Mesenchymal stem cell (in vitro differentiated cells and primary cell): Measurements from ENCODE around the gene RAD51B.
A peak's percentile ranks its signal among the peaks of the same experiment; 100 is the strongest.

Experiments used
- DNase-seq: peaks from one replicate; pipeline ENCODE4 v3.0.0-alpha.2; 2013
- H2AFZ ChIP-seq: one replicate; pipeline ENCODE4 v1.6.1; 2013; ENCODE audit warnings: low read depth, mild to moderate bottlenecking, control low read depth, inconsistent platforms, low read length, moderate library complexity
- H2AK5ac ChIP-seq: 2 replicates; pipeline ENCODE4 v1.6.1; 2013; ENCODE audit warnings: low read length, moderate library complexity, mild to moderate bottlenecking, inconsistent platforms; ENCODE audit not compliant: severe bottlenecking
- H2BK120ac ChIP-seq: one replicate; pipeline ENCODE4 v1.6.1; 2013; ENCODE audit warnings: low read depth, mild to moderate bottlenecking, inconsistent platforms, low read length, moderate library complexity
- H2BK12ac ChIP-seq, 2 experiments: one replicate each; pipeline ENCODE4 v1.6.1; 2013; ENCODE audit warnings: inconsistent platforms in 2 of 2, low read length in 2 of 2, mild to moderate bottlenecking in 2 of 2, moderate library complexity in 2 of 2, control low read depth in 1 of 2
- H2BK15ac ChIP-seq: one replicate; pipeline ENCODE4 v1.6.1; 2013; ENCODE audit warnings: mild to moderate bottlenecking, low read depth, inconsistent platforms; ENCODE audit not compliant: poor library complexity, severe bottlenecking
- H2BK5ac ChIP-seq: 2 replicates; pipeline ENCODE4 v1.6.1; 2013; ENCODE audit warnings: low read depth, mild to moderate bottlenecking, low read length, control low read depth, inconsistent platforms; ENCODE audit not compliant: poor library complexity, severe bottlenecking
- H3K14ac ChIP-seq, 2 experiments: one replicate each; pipeline ENCODE4 v1.6.1; 2013; ENCODE audit warnings: inconsistent platforms in 2 of 2, low read length in 2 of 2, control low read depth in 1 of 2, mild to moderate bottlenecking in 1 of 2, moderate library complexity in 1 of 2
- H3K18ac ChIP-seq, 2 experiments: one replicate each; pipeline ENCODE4 v1.6.1; 2013; ENCODE audit warnings: inconsistent platforms in 2 of 2, low read length in 2 of 2, control low read depth in 1 of 2, low read depth in 1 of 2, mild to moderate bottlenecking in 1 of 2
- H3K23ac ChIP-seq, 2 experiments: one replicate each; pipeline ENCODE4 v1.6.1; 2013; ENCODE audit warnings: inconsistent platforms in 2 of 2, low read length in 2 of 2, mild to moderate bottlenecking in 2 of 2, moderate library complexity in 2 of 2, control low read depth in 1 of 2
- H3K27ac ChIP-seq: 2 replicates; pipeline ENCODE4 v1.5.1; 2013; ENCODE audit warnings: mild to moderate bottlenecking, moderate library complexity, low read length, control low read depth, inconsistent platforms; ENCODE audit not compliant: poor library complexity, severe bottlenecking
- H3K27me3 ChIP-seq, 2 experiments: 2 replicates each; pipeline versions ENCODE4 v1.6.1 to v1.7.0; 2013; ENCODE audit warnings: low read length in 2 of 2, mild to moderate bottlenecking in 2 of 2, moderate library complexity in 2 of 2, control low read depth in 1 of 2, inconsistent platforms in 1 of 2; ENCODE audit not compliant: control insufficient read depth in 1 of 2, insufficient read depth in 1 of 2
- H3K36me3 ChIP-seq, 2 experiments: 2 replicates each; pipeline versions ENCODE4 v1.6.1 to v1.7.0; 2013; ENCODE audit warnings: low read length in 2 of 2, control low read depth in 1 of 2, inconsistent platforms in 1 of 2, low read depth in 1 of 2, mild to moderate bottlenecking in 1 of 2; ENCODE audit not compliant: insufficient read depth in 2 of 2, control insufficient read depth in 1 of 2
- H3K4ac ChIP-seq, 2 experiments: one replicate each; pipeline ENCODE4 v1.6.1; 2013; ENCODE audit warnings: inconsistent platforms in 2 of 2, low read length in 2 of 2, mild to moderate bottlenecking in 2 of 2, moderate library complexity in 2 of 2, control low read depth in 1 of 2, low read depth in 1 of 2
- H3K4me1 ChIP-seq: 2 replicates; pipeline ENCODE4 v1.6.1; 2013; ENCODE audit warnings: low read depth, low read length, control low read depth; ENCODE audit not compliant: control insufficient read depth, insufficient read depth
- H3K4me2 ChIP-seq: 2 replicates; pipeline ENCODE4 v1.6.1; 2013; ENCODE audit warnings: low read length, mild to moderate bottlenecking, inconsistent platforms; ENCODE audit not compliant: poor library complexity, severe bottlenecking
- H3K4me3 ChIP-seq, 2 experiments: 2 replicates each; pipeline versions ENCODE4 v1.5.1 to v1.7.0; 2013; ENCODE audit warnings: low read length in 2 of 2, mild to moderate bottlenecking in 2 of 2, control low read depth in 1 of 2, low read depth in 1 of 2; ENCODE audit not compliant: insufficient read depth in 1 of 2
- H3K79me1 ChIP-seq: replicated peaks from 2 replicates; pipeline ENCODE4 v1.6.1; 2013; ENCODE audit warnings: mild to moderate bottlenecking, control low read depth, low read length, inconsistent platforms; ENCODE audit not compliant: poor library complexity, severe bottlenecking
- H3K9ac ChIP-seq: 2 replicates; pipeline ENCODE4 v1.7.0; 2013; ENCODE audit warnings: mild to moderate bottlenecking, low read length, moderate library complexity
- H3K9me3 ChIP-seq: 2 replicates; pipeline ENCODE4 v1.7.0; 2013; ENCODE audit warnings: mild to moderate bottlenecking, low read length; ENCODE audit not compliant: control insufficient read depth
- H4K8ac ChIP-seq: one replicate; pipeline ENCODE4 v1.6.1; 2013; ENCODE audit warnings: inconsistent platforms, mild to moderate bottlenecking, low read length, moderate library complexity
- H4K91ac ChIP-seq: one replicate; pipeline ENCODE4 v1.6.1; 2013; ENCODE audit warnings: mild to moderate bottlenecking, low read length, inconsistent platforms
- WGBS: methylation state at CpG from one replicate; pipeline ENCODE4 v1.1.7; 2013; ENCODE audit warnings: mixed read lengths; 5-methylcytosine and 5-hydroxymethylcytosine counted together

The RAD51B gene

DNA sequence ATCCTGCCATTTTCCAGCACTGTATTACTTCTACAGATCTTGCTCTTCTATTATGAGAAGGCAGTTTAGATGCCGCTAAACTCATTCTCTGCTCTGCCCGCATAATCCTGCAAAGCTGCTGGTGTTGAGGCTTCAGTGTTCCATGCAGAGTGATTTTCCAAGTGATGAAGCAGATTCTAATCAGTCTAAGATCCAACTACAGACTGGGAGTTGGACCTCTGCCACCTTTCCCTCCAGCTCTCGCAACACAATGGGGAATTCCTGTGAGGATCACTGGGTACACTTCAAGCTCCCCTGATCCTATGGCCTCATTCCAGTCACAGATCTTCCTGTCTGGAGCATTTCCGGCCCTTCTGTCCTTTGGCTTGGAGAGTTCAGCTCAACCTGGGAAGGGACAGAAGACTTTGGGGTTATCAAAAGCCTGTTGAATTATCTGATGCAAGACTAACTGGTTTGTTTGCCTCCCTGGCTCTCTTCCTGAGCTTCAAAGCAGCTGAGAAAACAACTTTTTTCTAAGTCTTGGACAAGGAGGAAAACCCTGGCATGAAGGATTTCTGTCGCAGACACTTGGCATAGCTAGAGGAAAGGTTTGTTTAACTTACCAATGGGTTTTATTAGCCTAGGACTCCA lies 639.4 kb downstream of the RAD51B start:
- H3K36me3 ChIP-seq, result no peaks in the 10 kb centered on the region
- H3K9ac ChIP-seq, result peak overlapping the region; percentile 53
- peak overlapping the region in 1 of 2 experiments; percentile 2 for H3K4me3 ChIP-seq
- H3K9me3 ChIP-seq, result peaks cover 6% of the 10 kb centered on the region
- peak overlapping the region; percentile 45 for H3K27ac ChIP-seq
- H3K4me1 ChIP-seq, result peaks cover 5% of the 10 kb centered on the region
- H2BK15ac ChIP-seq, result no peak overlapping the region
- H3K27me3 ChIP-seq, result no peaks in the 10 kb centered on the region
- no peak overlapping the region for H2BK120ac ChIP-seq
- no peaks in the 10 kb centered on the region for H3K79me1 ChIP-seq
- H3K23ac ChIP-seq, result no peak overlapping the region
- peak overlapping the region; percentile 36 for H2AFZ ChIP-seq
- no peak overlapping the region for H2AK5ac ChIP-seq
- H4K91ac ChIP-seq, result no peak overlapping the region
- H3K4me2 ChIP-seq, result no peak overlapping the region
- H2BK12ac ChIP-seq, result peak overlapping the region; percentile 34 to 76
- no peak overlapping the region for H2BK5ac ChIP-seq
- peak overlapping the region; percentile 52 for H4K8ac ChIP-seq
- H3K18ac ChIP-seq, result peak overlapping the region; percentile 18 to 63
- 80% methylated on average over 5 of the region's 5 CpGs for WGBS
- peak; percentile 90 for DNase-seq
- no peak overlapping the region for H3K4ac ChIP-seq
- no peak overlapping the region for H3K14ac ChIP-seq

DNA sequence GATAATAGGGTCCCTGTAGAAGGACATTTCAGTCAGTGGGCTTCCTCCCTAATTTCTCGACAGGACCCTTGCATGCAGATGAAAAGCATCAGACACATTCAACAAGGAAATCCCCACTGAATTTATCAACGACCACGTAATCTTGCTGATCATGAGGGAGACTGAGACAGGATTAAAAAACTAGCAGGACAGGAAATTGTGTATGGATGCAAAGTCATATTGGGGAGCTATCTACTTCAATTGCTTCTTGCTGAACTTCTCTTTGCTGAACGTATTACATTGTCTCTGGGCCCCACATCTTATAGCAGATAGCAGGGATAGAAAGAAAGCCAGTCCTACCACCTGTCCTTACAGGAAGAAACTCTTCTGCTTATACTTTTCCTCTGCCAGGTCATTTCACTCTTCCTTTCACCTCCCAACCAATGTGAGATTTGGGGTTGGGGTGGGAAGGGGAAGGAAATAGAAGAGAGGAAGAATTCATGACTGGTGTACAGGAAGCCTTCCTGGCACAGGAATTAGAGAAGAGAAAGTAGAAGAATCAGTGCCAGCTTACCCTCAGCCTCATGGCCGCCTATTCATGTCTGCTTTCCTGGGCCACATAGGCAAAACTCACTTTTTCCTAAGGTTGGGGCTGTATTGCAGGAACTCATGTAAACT lies 640.0 kb downstream of the RAD51B start:
- H2AFZ ChIP-seq, result no peak overlapping the region
- H3K4me2 ChIP-seq, result no peak overlapping the region
- no peak overlapping the region for H3K14ac ChIP-seq

DNA sequence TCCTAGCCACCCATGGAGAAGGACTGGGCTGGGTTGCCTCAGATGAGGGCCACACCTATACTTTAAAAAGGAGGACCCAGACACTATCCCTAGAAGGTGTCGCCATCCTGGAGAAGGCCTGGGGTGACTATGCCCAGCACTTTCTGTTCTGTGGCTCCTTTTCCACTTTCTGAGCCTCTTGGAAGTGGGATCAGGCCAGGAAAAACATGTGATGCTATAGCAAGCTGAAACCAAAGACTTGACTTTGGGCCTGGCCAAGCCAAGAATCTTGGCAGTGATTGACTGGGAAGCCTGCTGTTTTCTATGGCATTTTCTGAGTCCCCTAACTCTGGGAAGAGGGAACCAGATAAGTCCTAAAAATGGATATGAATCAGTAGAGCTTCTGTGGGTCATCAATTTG lies 641.0 kb downstream of the RAD51B start:
- no peak overlapping the region for H3K4me2 ChIP-seq
- H3K79me1 ChIP-seq, result no peaks in the 10 kb centered on the region
- peak overlapping the region; percentile 69 for H2BK15ac ChIP-seq
- no peaks in the 10 kb centered on the region for H3K27me3 ChIP-seq
- DNase-seq, result no peak
- no peaks in the 10 kb centered on the region for H3K36me3 ChIP-seq
- no peak overlapping the region for H3K23ac ChIP-seq
- H3K4me1 ChIP-seq, result peaks cover 6% of the 10 kb centered on the region
- 100% methylated on average over 1 of the region's 1 CpG for WGBS
- peak overlapping the region; percentile 70 to 82 for H3K18ac ChIP-seq
- peak overlapping the region; percentile 28 to 89 for H2BK12ac ChIP-seq
- peak overlapping the region; percentile 57 for H4K91ac ChIP-seq
- peak overlapping the region; percentile 2 to 79 for H3K4ac ChIP-seq
- H4K8ac ChIP-seq, result no peak overlapping the region
- no peak overlapping the region for H3K9ac ChIP-seq
- no peak overlapping the region for H3K14ac ChIP-seq
- H2BK5ac ChIP-seq, result no peak overlapping the region
- no peak overlapping the region for H3K27ac ChIP-seq
- no peaks in the 10 kb centered on the region for H3K9me3 ChIP-seq
- no peak overlapping the region for H2AFZ ChIP-seq
- no peak overlapping the region for H2BK120ac ChIP-seq
- H2AK5ac ChIP-seq, result peak overlapping the region; percentile 71
- no peak overlapping the region for H3K4me3 ChIP-seq

More for the DNA sequence above, 640.0 kb downstream of the RAD51B start:
- DNase-seq, result no peak
- WGBS, result over 99% methylated on average over 5 of the region's 5 CpGs
- no peaks in the 10 kb centered on the region for H3K79me1 ChIP-seq
- peak overlapping the region in 1 of 2 experiments; percentile 2 for H3K4me3 ChIP-seq
- H2BK12ac ChIP-seq, result peak overlapping the region in 1 of 2 experiments; percentile 39
- peak overlapping the region; percentile 16 to 79 for H3K18ac ChIP-seq
- peaks cover 5% of the 10 kb centered on the region for H3K4me1 ChIP-seq
- no peak overlapping the region for H2BK5ac ChIP-seq
- H2BK15ac ChIP-seq, result no peak overlapping the region
- H3K9me3 ChIP-seq, result peaks cover 6% of the 10 kb centered on the region
- peak overlapping the region; percentile 39 for H4K91ac ChIP-seq
- H3K23ac ChIP-seq, result no peak overlapping the region
- peak overlapping the region; percentile 53 for H3K9ac ChIP-seq
- H3K4ac ChIP-seq, result peak overlapping the region in 1 of 2 experiments; percentile 41
- peak overlapping the region; percentile 45 for H3K27ac ChIP-seq
- H4K8ac ChIP-seq, result peak overlapping the region; percentile 42
- peak overlapping the region; percentile 82 for H2AK5ac ChIP-seq
- H3K36me3 ChIP-seq, result no peaks in the 10 kb centered on the region
- peak overlapping the region; percentile 27 for H2BK120ac ChIP-seq
- no peaks in the 10 kb centered on the region for H3K27me3 ChIP-seq

DNA sequence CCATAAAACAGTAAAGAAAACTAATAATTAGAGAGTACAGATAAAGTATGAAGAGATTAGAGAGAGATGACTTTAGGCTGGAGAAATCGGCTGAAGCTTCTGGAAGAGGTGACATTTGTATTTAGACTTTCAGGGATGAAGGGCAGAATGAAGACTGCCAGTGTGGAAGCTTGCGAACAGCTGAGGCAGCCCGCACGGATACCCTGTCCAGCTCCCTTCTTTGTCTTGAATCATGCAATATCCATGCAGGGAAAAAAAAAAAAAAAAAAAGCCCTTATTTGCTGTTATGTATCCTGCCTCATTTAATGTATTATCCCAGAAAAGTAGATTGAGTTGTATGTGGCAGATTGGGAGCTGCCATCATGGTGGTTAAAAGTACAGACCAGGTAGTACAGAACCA lies 641.5 kb downstream of the RAD51B start:
- Histone ChIP-seq H3K27ac (no peak overlapping the region), H2BK5ac (no peak overlapping the region), H3K23ac (no peak overlapping the region), H3K14ac (no peak overlapping the region), H3K9me3 (no peaks in the 10 kb centered on the region), H3K4me2 (no peak overlapping the region), H3K18ac (no peak overlapping the region), H2BK15ac (no peak overlapping the region), H3K27me3 (no peaks in the 10 kb centered on the region), H3K79me1 (no peaks in the 10 kb centered on the region), H3K4ac (peak overlapping the region in 1 of 2 experiments; percentile 30), H3K4me3 (no peak overlapping the region), H2BK120ac (no peak overlapping the region), H2AFZ (no peak overlapping the region), H2BK12ac (no peak overlapping the region), H3K36me3 (no peaks in the 10 kb centered on the region), H2AK5ac (no peak overlapping the region), H3K9ac (no peak overlapping the region), H4K8ac (no peak overlapping the region), H3K4me1 (peaks cover 6% of the 10 kb centered on the region), H4K91ac (no peak overlapping the region)
- 81% methylated on average over 1 of the region's 4 CpGs for WGBS
- DNase-seq, result no peak
